ENCODE data around the gene MAT2B. TPM values are rescaled to one million over a fixed set of nuclear protein-coding genes. Genes with fewer than 3 reads are reported as not detected.

Gene MAT2B
- 100 to 1,000 TPM in 1 of 2 experiments, 10 to 100 TPM in 1; 98.7 to 101 TPM for total RNA-seq

GRCh38 chr5:163505368-163506094 lies at the start of gene MAT2B:
TSS of gene MAT2B (plus strand) at chr5:163505619. CDS start at chr5:163505687, 68 bp downstream.
- POLR2A ChIA-PET: interaction anchor here (1.0 to 9.6 kb wide), 7 partner anchors 9 to 68 kb away, joined by 3 to 177 read pairs (median 6); partner anchors contain the start of genes CCNG1, HMMR and NUDCD2
- Mint-ChIP-seq H3K27me3 (no peaks in the 10 kb centered on the region), H3K4me3 (peak within 1 kb of the TSS; percentile 95), H3K9me3 (no peaks in the 10 kb centered on the region), H3K27ac (peak within 1 kb of the TSS; percentile 97), H3K36me3 (peaks cover 5% of the 10 kb centered on the region), H3K4me1 (peaks cover 29% of the 10 kb centered on the region)
- ATAC-seq (ENCODE audit: low read depth) (peak; percentile 93), DNase-seq (peak; percentile 95)

GRCh38 chr5:163456029-163456589 lies 49.3 kb upstream of the MAT2B start:
- Mint-ChIP-seq H3K36me3 (peaks cover 31% of the 10 kb centered on the region), H3K27ac (peak overlapping the region; percentile 37), H3K4me3 (no peak overlapping the region), H3K4me1 (peaks cover 22% of the 10 kb centered on the region), H3K9me3 (no peaks in the 10 kb centered on the region), H3K27me3 (no peaks in the 10 kb centered on the region)
- POLR2A ChIA-PET: interaction anchor here (0.7 to 6.8 kb wide), 2 partner anchors 11 to 16 kb away, joined by 4 to 161 read pairs; partner anchors contain the start of gene CCNG1
- no peak for DNase-seq
- no peak for ATAC-seq (ENCODE audit: low read depth)

GRCh38 chr5:163456840-163457239 lies 48.6 kb upstream of the MAT2B start:
- no peak for ATAC-seq (ENCODE audit: low read depth)
- Mint-ChIP-seq H3K27me3 (no peaks in the 10 kb centered on the region), H3K4me1 (peaks cover 22% of the 10 kb centered on the region), H3K9me3 (no peaks in the 10 kb centered on the region), H3K4me3 (no peak overlapping the region), H3K27ac (no peak overlapping the region), H3K36me3 (peaks cover 28% of the 10 kb centered on the region)
- no peak for DNase-seq
- POLR2A ChIA-PET: interaction anchor here (0.7 to 6.8 kb wide), 2 partner anchors 12 to 16 kb away, joined by 4 to 161 read pairs; partner anchors contain the start of gene CCNG1

GRCh38 chr5:163458778-163459385 lies 46.5 kb upstream of the MAT2B start:
- no peaks in the 10 kb centered on the region for H3K27me3 Mint-ChIP-seq
- H3K4me3 Mint-ChIP-seq: peak overlapping the region; percentile 99
- H3K9me3 Mint-ChIP-seq: no peaks in the 10 kb centered on the region
- H3K4me1 Mint-ChIP-seq: peaks cover 27% of the 10 kb centered on the region
- no peak for ATAC-seq (ENCODE audit: low read depth)
- no peak for DNase-seq
- POLR2A ChIA-PET: interaction anchor here (1.1 to 6.8 kb wide), 7 partner anchors 8 to 47 kb away, joined by 3 to 177 read pairs (median 23); partner anchors contain the start of genes CCNG1 and MAT2B
- peak overlapping the region; percentile 99 for H3K27ac Mint-ChIP-seq
- peaks cover 26% of the 10 kb centered on the region for H3K36me3 Mint-ChIP-seq

GRCh38 chr5:163459462-163459818 lies 46.0 kb upstream of the MAT2B start:
- peaks cover 32% of the 10 kb centered on the region for H3K4me1 Mint-ChIP-seq
- no peaks in the 10 kb centered on the region for H3K27me3 Mint-ChIP-seq
- no peak for DNase-seq

GRCh38 chr5:163459819-163460561 lies 45.4 kb upstream of the MAT2B start, which contains the start of gene NUDCD2:
TSS of gene NUDCD2 (minus strand) at chr5:163460102. CDS start at chr5:163460050, 52 bp downstream.
- no peaks in the 10 kb centered on the region for H3K27me3 Mint-ChIP-seq

More at GRCh38 chr5:163459462-163459818, 46.0 kb upstream of the MAT2B start:
- H3K36me3 Mint-ChIP-seq: peaks cover 31% of the 10 kb centered on the region
- POLR2A ChIA-PET: interaction anchor here (1.0 to 6.8 kb wide), 9 partner anchors 8 to 47 kb away, joined by 3 to 177 read pairs (median 18); partner anchors contain the start of genes CCNG1 and MAT2B
- ATAC-seq (ENCODE audit: low read depth): no peak
- H3K9me3 Mint-ChIP-seq: no peaks in the 10 kb centered on the region
- peak overlapping the region; percentile 99 for H3K4me3 Mint-ChIP-seq
- peak overlapping the region; percentile 99 for H3K27ac Mint-ChIP-seq

GRCh38 chr5:163460562-163461171 lies 44.8 kb upstream of the MAT2B start, which contains the start of gene HMMR:
TSS of gene HMMR (plus strand) at chr5:163460632. CDS start at chr5:163460693, 61 bp downstream.
- H3K27me3 Mint-ChIP-seq: no peaks in the 10 kb centered on the region
- POLR2A ChIA-PET: interaction anchor here (0.9 to 6.8 kb wide), 15 partner anchors 9 to 51 kb away, joined by 3 to 177 read pairs (median 6); partner anchors contain the start of genes CCNG1 and MAT2B
- peak within 1 kb of the TSS; percentile 99 for H3K4me3 Mint-ChIP-seq
- H3K4me1 Mint-ChIP-seq: peaks cover 31% of the 10 kb centered on the region
- no peaks in the 10 kb centered on the region for H3K9me3 Mint-ChIP-seq
- no peak for ATAC-seq (ENCODE audit: low read depth)
- no peak for DNase-seq
- peak within 1 kb of the TSS; percentile 99 for H3K27ac Mint-ChIP-seq
- H3K36me3 Mint-ChIP-seq: peaks cover 28% of the 10 kb centered on the region

More at GRCh38 chr5:163459819-163460561, 45.4 kb upstream of the MAT2B start, which contains the start of gene NUDCD2:
- Mint-ChIP-seq H3K27ac (peak within 1 kb of the TSS; percentile 99), H3K9me3 (no peaks in the 10 kb centered on the region), H3K4me3 (peak within 1 kb of the TSS; percentile 99), H3K36me3 (peaks cover 32% of the 10 kb centered on the region), H3K4me1 (peaks cover 34% of the 10 kb centered on the region)
- DNase-seq: peak; percentile 98
- ATAC-seq (ENCODE audit: low read depth): peak; percentile 85
- POLR2A ChIA-PET: interaction anchor here (0.9 to 6.8 kb wide), 13 partner anchors 9 to 52 kb away, joined by 3 to 177 read pairs (median 10); partner anchors contain the start of genes CCNG1 and MAT2B

- Mint-ChIP-seq H3K4me1 (peaks cover 21% of the 10 kb centered on the region), H3K27ac (peak overlapping the region; percentile 99), H3K27me3 (no peaks in the 10 kb centered on the region), H3K4me3 (peak overlapping the region; percentile 99), H3K9me3 (no peaks in the 10 kb centered on the region), H3K36me3 (peaks cover 17% of the 10 kb centered on the region)
- DNase-seq (no peak), ATAC-seq (ENCODE audit: low read depth) (no peak)
- POLR2A ChIA-PET: interaction anchor here (5.9 kb wide), 1 partner anchor 43 kb away, joined by 177 read pairs; the partner anchor contains the start of gene MAT2B
These were observed 42.4 kb upstream of the MAT2B start for GRCh38 chr5:163463063-163463435.

- Mint-ChIP-seq H3K4me3 (no peak overlapping the region), H3K4me1 (peaks cover 16% of the 10 kb centered on the region), H3K27ac (peak overlapping the region; percentile 28), H3K9me3 (no peaks in the 10 kb centered on the region), H3K36me3 (peaks cover 34% of the 10 kb centered on the region), H3K27me3 (no peaks in the 10 kb centered on the region)
- DNase-seq (no peak), ATAC-seq (ENCODE audit: low read depth) (no peak)
- POLR2A ChIA-PET: interaction anchor here (0.8 to 1.6 kb wide), 2 partner anchors 30 to 38 kb away, joined by 4 to 6 read pairs; partner anchors contain the start of genes CCNG1 and MAT2B
These were observed 37.7 kb upstream of the MAT2B start for GRCh38 chr5:163467682-163468081.

- H3K27ac Mint-ChIP-seq: no peak overlapping the region
- H3K27me3 Mint-ChIP-seq: no peaks in the 10 kb centered on the region
- no peaks in the 10 kb centered on the region for H3K4me1 Mint-ChIP-seq
- DNase-seq (no peak), ATAC-seq (ENCODE audit: low read depth) (no peak)
- H3K4me3 Mint-ChIP-seq: no peak overlapping the region
- POLR2A ChIA-PET: interaction anchor here (4.3 kb wide), 1 partner anchor 13 kb away, joined by 23 read pairs; the partner anchor contains the start of genes HMMR and NUDCD2
- H3K36me3 Mint-ChIP-seq: peaks cover 48% of the 10 kb centered on the region
- no peaks in the 10 kb centered on the region for H3K9me3 Mint-ChIP-seq
These were observed 31.7 kb upstream of the MAT2B start for GRCh38 chr5:163473635-163474243.

- H3K4me3 Mint-ChIP-seq: no peak overlapping the region
- POLR2A ChIA-PET: interaction anchor here (1.3 to 4.3 kb wide), 2 partner anchors 15 to 30 kb away, joined by 5 to 23 read pairs; partner anchors contain the start of genes HMMR, MAT2B and NUDCD2
- H3K9me3 Mint-ChIP-seq: no peaks in the 10 kb centered on the region
- no peak for ATAC-seq (ENCODE audit: low read depth)
- peaks cover 47% of the 10 kb centered on the region for H3K36me3 Mint-ChIP-seq
- H3K27me3 Mint-ChIP-seq: no peaks in the 10 kb centered on the region
- no peak overlapping the region for H3K27ac Mint-ChIP-seq
- no peak for DNase-seq
- H3K4me1 Mint-ChIP-seq: peaks cover 2% of the 10 kb centered on the region
These were observed 30.0 kb upstream of the MAT2B start for GRCh38 chr5:163475411-163475810.

Measured in activated naive CD8-positive, alpha-beta T cell treated with anti-CD3 and anti-CD28 coated beads, Interleukin-2, amount 10 ng/mL, durations not matched to agents 7 days and 5 days (primary cell).